Testis (tissue), 3 donors: ENCODE data around the gene CACNG3. TPM values are rescaled to one million over a fixed set of nuclear protein-coding genes. Genes with fewer than 3 reads are reported as not detected.

Experiments used
- DNase-seq: peaks from one replicate; pipeline ENCODE4 v3.0.0-alpha.2; 2019
- H3K27ac ChIP-seq, 2 donors: fragments of 200-600 bp; sonication (generic); one replicate each; pipeline ENCODE4 v1.5.1; 2019
- H3K27me3 ChIP-seq: fragments of 200-600 bp; sonication (generic); one replicate; pipeline ENCODE4 v1.5.1; 2019
- H3K36me3 ChIP-seq: fragments of 200-600 bp; sonication (generic); one replicate; pipeline ENCODE4 v1.5.1; 2017; ENCODE audit warnings: low read depth; ENCODE audit errors: missing control alignments
- H3K4me1 ChIP-seq: fragments of 200-600 bp; sonication (generic); one replicate; pipeline ENCODE4 v1.5.1; 2019
- H3K4me3 ChIP-seq, 2 donors: fragments of 200-600 bp; sonication (generic); one replicate each; pipeline ENCODE4 v1.5.1; 2017 to 2019
- H3K9me3 ChIP-seq: fragments of 200-600 bp; sonication (generic); one replicate; pipeline ENCODE4 v1.5.1; 2017
- CTCF ChIP-seq, 3 experiments: fragments of 450-650 bp in 2 of 3; fragments of 200-600 bp in 1 of 3; sonication (generic) in 1 of 3; IDR thresholded peaks; one replicate each; pipeline ENCODE4 v1.5.1; 2016 to 2019; ENCODE audit warnings: antibody characterized with exemption in 3 of 3, mild to moderate bottlenecking in 2 of 3, moderate library complexity in 1 of 3
- POLR2A ChIP-seq: fragments of 450-650 bp; IDR thresholded peaks from one replicate; pipeline ENCODE4 v1.6.1; 2017; ENCODE audit warnings: antibody characterized with exemption, mild to moderate bottlenecking, moderate library complexity
- WGBS, 2 donors: methylation state at CpG; one replicate each; pipeline ENCODE4 v1.1.5; 2018; 5-methylcytosine and 5-hydroxymethylcytosine counted together
- intact Hi-C: fragments of 100-400 bp; cut with DNase I; formaldehyde crosslinking; loops from one replicate; pipeline ENCODE4 v1.15.1; 2023; ENCODE audit warnings: low total_unique reads
- polyA plus RNA-seq: library from polyadenylated mRNA; stranded (reverse); fragments of 350-450 nt; fragmentation: Illumina TruSeq; extraction: RNeasy Lipid Tissue Mini Kit (QIAGEN cat#74804); gene quantifications from one replicate; pipeline ENCODE4 v1.2.3, GENCODE V29; 2014; ENCODE audit warnings: low read depth, low replicate concordance; ENCODE audit not compliant: insufficient read depth
- total RNA-seq, 2 donors: library from RNA; depleted of rRNA; stranded (reverse); fragments of >200 nt; gene quantifications; one replicate each; pipeline ENCODE4 v1.2.3, GENCODE V29; 2016

Gene CACNG3
- total and polyA plus RNA-seq, 3 donors from 2014 or later: 0.06 to 0.32 TPM; not detected in 1

- Histone ChIP-seq H3K4me3 (no peak overlapping the region), H3K27me3 (no peaks in the 10 kb centered on the region), H3K9me3 (no peaks in the 10 kb centered on the region), H3K36me3 (no peaks in the 10 kb centered on the region), H3K27ac (no peak overlapping the region), H3K4me1 (no peaks in the 10 kb centered on the region)
- no peak for DNase-seq
- no peak for TF ChIP-seq POLR2A
- TF ChIP-seq CTCF (IDR thresholded peaks at IDR 0.05): no peak
- 55 to 77% methylated on average over 5 to 10 of the region's 10 CpGs for WGBS, 2 donors
- intact Hi-C loops: no loop called here
Measured at GRCh38 chr16:24322106-24322505, 66.0 kb downstream of the CACNG3 start.

- Histone ChIP-seq H3K9me3 (no peaks in the 10 kb centered on the region), H3K4me3 (no peak overlapping the region), H3K36me3 (no peaks in the 10 kb centered on the region), H3K27ac (no peak overlapping the region), H3K27me3 (no peaks in the 10 kb centered on the region), H3K4me1 (no peaks in the 10 kb centered on the region)
- intact Hi-C loops: no loop called here
- 77 to 82% methylated on average over 1 of the region's 1 CpG for WGBS, 2 donors
- DNase-seq: no peak
- TF ChIP-seq POLR2A (no peak), CTCF (IDR thresholded peaks at IDR 0.05) (no peak)
Measured at GRCh38 chr16:24324421-24324820, 68.3 kb downstream of the CACNG3 start.

- H3K9me3 ChIP-seq: no peaks in the 10 kb centered on the region
- H3K4me3 ChIP-seq: no peak overlapping the region
- intact Hi-C loops: no loop called here
- no peaks in the 10 kb centered on the region for H3K36me3 ChIP-seq
- no peaks in the 10 kb centered on the region for H3K27me3 ChIP-seq
- no peaks in the 10 kb centered on the region for H3K4me1 ChIP-seq
- no peak for TF ChIP-seq CTCF (IDR thresholded peaks at IDR 0.05)
- no peak for TF ChIP-seq POLR2A
- no peak for DNase-seq
- H3K27ac ChIP-seq: no peak overlapping the region
- 68% methylated on average over 14 of the region's 14 CpGs for WGBS, 2 donors
Measured at GRCh38 chr16:24328835-24329452, 72.8 kb downstream of the CACNG3 start.

- 85 to 89% methylated on average over 3 of the region's 3 CpGs for WGBS, 2 donors
- Histone ChIP-seq H3K36me3 (no peaks in the 10 kb centered on the region), H3K27me3 (no peaks in the 10 kb centered on the region), H3K27ac (no peak overlapping the region), H3K9me3 (no peaks in the 10 kb centered on the region), H3K4me3 (no peak overlapping the region), H3K4me1 (no peaks in the 10 kb centered on the region)
- intact Hi-C loops: no loop called here
- DNase-seq: no peak
- TF ChIP-seq POLR2A (no peak), CTCF (IDR thresholded peaks at IDR 0.05) (no peak)
Measured at GRCh38 chr16:24332178-24332577, 76.0 kb downstream of the CACNG3 start.

- no peak for TF ChIP-seq POLR2A
- no peak for TF ChIP-seq CTCF (IDR thresholded peaks at IDR 0.05)
- Histone ChIP-seq H3K27ac (no peak overlapping the region), H3K27me3 (no peaks in the 10 kb centered on the region), H3K4me1 (no peaks in the 10 kb centered on the region), H3K36me3 (no peaks in the 10 kb centered on the region), H3K9me3 (no peaks in the 10 kb centered on the region), H3K4me3 (no peak overlapping the region)
- WGBS, 2 donors: 84 to 85% methylated on average over 10 of the region's 10 CpGs
- intact Hi-C loops: no loop called here
- DNase-seq: no peak
Measured at GRCh38 chr16:24332582-24333090, 76.5 kb downstream of the CACNG3 start.
